ENCODE measurements around the gene MYO1G.
A peak's percentile ranks its signal among the peaks of the same experiment; 100 is the strongest.
"Not testable (repeated sequence)": the region's sequence is repeated elsewhere in the genome, so short reads cannot be mapped to it uniquely, and the experiment has no call there.

MYO1G gene

GRCh38 chr7:44999245-45000092, 20.7 kb upstream of the MYO1G start:
- peak; percentile 99 to 100 for DNase-seq

DNA sequence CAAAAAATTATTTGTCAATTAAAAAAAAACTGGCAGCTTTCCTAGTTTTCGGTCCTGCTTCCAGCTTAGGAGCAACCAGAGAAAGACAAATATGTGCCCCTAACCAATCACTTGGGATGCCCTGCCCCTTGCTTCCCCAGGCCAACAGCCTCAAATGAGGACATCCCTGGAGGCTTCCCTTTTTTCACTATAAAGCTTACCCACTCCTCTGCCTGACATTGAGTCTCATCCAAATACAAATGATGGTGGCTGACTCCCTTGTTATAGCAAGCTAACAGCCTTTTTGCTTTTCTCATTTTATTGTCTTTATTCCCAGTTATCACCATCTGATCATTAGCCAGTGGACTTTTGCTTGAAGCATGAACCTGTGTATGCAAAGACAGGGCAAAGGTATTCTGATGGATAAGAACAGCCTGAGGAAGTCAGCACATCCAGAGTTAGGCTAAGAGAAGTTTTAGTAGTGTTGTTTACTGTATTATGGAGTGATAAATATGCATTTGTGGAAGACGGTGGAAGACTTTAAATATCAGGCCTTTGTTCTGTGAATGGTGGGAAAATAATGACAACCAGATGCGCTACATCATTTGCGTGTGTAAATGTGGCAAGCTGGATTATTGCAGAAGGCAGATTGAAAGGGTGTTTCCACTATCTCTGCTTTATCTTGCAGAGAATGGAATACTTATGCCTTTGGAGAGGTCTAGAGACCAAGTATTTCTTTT, 19.5 kb upstream of the MYO1G start:
- peak; percentile 20 to 25 for DNase-seq

DNA sequence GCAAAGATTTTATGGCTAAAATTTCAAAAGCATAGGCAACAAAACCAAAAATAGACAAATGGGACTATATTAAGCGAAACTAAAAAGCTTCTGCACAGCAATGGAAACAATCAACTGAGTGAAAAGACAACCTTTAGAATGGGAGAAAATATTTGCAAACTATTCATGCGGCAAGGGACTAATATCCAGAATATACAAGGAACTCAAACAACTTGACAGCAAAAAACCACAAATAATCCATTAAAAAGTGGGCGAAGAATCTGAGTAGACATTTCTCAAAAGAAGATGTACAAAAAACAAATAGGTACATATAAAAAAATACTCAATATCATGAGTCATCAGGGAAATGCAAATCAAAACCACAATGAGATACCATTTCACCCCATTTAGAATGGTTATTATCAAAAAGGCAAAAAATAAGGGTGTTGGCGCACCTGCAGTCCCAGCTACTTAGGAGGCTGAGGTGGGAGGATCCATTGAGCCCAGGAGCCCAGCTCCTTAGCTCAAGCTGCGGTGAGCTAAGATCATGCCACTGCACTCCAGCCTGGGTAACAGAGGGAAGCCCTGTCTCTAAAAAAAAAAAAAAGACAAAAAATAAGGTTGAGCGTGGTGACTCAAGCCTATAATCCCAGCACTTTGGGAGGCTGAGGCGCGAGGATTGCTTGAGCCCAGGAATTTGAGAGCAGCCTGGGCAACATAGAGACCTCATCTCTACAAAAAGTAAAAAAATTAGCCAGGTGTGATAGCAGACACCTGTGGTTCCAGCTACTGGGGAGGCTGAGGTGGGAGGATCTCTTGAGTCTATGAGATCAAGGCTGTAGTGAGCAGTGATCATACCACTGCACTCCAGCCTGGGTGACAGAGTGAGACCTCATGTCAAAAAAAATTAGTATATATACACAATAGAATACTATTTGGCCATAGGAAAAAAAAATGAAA, 17.0 kb upstream of the MYO1G start:
- DNase-seq, result no peak

GRCh38 chr7:44994877-44995554, 16.2 kb upstream of the MYO1G start:
- DNase-seq, result no peak

- not testable (repeated sequence) for DNase-seq
These were observed 13.4 kb upstream of the MYO1G start for GRCh38 chr7:44992004-44992795.

- DNase-seq, result no peak
These were observed 11.6 kb upstream of the MYO1G start for GRCh38 chr7:44990109-44991023.

DNA sequence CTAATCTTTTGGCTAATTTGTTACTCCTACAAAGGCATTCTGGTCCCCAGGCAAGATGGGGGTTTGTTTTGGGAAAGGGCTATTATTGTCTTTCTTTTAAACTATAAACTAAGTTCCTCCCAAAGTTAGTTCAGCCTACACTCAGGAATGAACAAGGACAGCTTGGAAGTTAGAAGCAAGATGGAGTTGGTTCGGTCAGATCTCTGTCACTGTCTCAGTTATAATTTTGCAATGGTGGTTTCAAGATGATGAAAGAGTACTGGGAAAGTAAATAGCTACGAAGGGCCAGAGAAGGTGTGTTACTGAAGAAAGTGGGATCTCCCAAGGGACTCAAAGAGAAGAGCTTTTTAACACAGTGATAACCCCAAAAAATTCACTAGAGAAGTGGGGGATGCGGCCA, 10.3 kb upstream of the MYO1G start:
- DNase-seq, result no peak

- DNase-seq, result no peak
These were observed 9.9 kb upstream of the MYO1G start for GRCh38 chr7:44988701-44989100.

GRCh38 chr7:44987996-44988395, 9.2 kb upstream of the MYO1G start:
- DNase-seq, result no peak

DNA sequence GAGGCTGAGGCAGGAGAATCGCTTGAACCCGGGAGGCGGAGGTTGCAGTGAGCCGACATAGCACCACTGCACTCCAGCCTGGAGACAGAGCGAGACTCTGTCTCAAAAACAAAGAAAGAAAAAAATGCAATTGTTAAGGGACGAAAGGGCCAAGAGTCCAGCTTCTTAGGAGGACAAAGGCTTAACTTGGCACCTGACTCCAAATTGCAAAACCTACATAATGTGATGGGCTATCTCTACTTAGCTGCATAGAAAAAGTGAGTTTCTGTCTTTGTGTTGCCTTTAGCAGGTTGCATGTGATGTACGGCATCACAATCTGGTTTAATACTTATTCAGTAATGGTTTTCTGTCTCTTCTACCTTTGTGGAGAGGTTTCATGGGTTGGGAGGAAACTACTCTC, 8.6 kb upstream of the MYO1G start:
- DNase-seq, result no peak

DNA sequence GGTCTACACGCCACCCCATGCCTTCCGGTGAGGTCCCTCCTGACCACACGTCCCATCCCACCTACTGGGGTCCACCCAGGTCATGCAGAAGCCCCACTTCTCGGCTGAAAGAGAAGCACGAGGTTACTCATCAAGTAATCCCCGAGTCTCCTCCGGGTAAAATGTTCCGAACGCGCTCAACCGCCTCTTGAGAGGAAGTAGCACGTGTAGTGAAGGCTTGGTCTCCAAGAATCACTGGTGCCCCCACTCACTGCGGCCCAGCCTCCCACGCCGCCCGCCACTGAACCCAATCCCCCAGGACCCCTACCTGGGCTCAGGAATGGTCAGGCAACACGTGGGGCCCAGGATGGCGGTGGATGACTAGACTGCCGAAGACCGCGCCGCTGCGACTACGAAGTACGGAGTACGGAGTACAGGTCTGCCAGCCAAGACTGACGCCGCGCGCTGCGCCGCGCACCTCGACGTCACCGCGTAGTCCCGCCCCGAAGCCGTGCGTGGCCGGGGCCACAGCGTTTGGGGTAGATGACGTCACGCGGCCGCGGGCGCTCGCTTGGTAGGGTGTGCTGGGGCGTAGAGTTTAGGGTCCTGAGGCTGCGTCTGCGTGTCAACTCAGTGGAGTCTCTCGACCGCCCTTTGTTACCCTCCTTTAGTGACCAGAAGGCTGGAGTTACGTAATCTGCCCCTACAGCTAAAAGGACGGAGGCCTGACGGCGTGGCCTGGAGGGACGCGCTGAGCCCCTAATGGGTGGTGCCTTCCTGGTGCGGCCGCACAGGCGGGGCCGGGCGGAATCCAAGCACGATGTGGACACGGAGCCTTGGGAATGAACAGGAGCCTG, 7.6 kb upstream of the MYO1G start:
- DNase-seq, result peak; percentile 95 to 96

- no peak for DNase-seq
These were observed 7.0 kb upstream of the MYO1G start for GRCh38 chr7:44985900-44986217.

DNA sequence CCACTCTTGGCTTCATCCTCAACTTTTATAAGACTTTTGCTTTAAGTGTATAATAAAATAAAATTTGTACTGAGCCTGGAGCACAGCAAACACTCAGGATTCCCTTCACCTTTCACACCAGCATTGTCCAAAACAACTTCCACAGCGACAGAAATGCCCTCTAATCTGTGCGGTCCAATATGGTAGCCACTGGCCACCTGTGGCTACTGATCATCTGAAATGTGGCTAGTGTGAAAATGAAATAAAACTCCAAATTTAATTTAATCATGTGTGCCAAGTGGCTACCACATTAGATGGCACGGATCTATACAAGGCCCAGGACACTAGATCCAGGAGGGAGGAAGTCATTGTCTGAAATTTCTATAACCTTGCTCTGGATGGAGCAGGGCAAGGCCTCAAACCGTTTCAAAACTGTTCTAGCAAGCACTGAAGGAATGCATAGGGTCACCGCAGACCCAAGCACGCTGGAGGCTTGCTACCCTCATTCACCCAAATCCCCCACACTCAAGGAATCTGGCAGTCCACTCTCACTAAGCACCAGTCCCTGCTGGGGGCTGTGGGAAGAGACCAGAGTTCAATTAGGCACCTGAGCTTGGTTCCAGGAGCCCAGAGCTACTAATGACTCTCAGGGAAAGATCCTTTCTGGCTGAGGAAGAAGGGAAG, 6.3 kb upstream of the MYO1G start:
- DNase-seq, result no peak

- DNase-seq, result no peak
These were observed 5.6 kb upstream of the MYO1G start for GRCh38 chr7:44984478-44984758.

DNA sequence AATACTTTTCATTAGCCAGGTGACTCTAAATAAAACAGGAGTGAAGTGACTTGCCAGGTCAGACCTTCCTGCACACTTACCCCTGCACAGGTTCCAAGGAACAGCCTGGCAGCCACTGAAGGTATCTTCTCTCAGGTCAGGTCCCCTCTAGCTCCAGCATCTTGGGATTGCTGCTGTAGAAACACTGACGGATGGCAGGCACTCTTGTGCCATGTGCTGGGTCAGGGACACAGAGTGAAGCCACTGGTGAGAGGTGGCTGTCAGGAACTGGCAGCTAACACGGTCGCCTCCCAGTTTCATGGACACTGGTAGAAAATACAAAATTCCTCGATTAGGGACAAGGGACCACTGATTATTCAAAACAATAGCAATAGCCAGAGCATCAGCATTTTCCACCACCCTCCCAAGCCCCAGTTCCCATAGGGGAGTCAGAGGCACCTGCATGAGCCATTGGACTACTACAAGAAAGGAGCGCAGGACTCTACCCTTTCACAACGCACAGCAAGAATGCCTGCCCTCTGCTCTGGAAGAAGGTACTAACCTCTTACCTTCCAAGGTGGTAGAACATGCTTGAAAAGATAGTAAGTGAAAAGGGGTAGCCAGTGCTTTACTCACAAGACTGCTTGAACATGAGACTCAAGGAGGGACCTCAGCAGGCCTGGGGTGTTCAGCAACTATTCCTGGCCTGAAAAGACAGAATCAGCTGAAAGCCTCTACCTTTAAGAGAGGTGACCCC, 5.1 kb upstream of the MYO1G start:
- DNase-seq, result no peak

DNA sequence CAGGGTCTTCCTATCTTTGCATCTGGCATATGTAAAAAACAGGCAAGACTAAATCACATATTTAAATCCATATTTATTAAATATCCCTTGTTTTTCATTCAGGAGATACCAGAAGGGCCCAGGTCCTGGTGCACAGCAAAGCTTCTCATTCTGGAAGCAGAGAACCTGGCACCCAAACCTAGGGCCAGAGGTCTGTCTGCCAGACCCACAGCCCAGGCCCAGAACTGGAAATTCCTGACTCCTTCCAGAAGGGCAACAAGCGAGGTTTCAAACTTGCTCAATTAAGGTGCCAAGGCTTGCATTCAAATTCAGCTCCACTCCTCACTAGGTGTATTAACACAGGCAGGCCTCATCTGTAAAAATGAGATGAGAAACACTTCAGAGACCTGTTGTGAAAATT, 4.2 kb upstream of the MYO1G start:
- no peak for DNase-seq

GRCh38 chr7:44982535-44982923, 3.7 kb upstream of the MYO1G start:
- no peak for DNase-seq

- no peak for DNase-seq
These were observed 2.4 kb upstream of the MYO1G start for GRCh38 chr7:44981035-44981706.

Data from inflammatory macrophage (primary cell).